ENCODE results near the gene RRBP1.

RRBP1 gene

DNA sequence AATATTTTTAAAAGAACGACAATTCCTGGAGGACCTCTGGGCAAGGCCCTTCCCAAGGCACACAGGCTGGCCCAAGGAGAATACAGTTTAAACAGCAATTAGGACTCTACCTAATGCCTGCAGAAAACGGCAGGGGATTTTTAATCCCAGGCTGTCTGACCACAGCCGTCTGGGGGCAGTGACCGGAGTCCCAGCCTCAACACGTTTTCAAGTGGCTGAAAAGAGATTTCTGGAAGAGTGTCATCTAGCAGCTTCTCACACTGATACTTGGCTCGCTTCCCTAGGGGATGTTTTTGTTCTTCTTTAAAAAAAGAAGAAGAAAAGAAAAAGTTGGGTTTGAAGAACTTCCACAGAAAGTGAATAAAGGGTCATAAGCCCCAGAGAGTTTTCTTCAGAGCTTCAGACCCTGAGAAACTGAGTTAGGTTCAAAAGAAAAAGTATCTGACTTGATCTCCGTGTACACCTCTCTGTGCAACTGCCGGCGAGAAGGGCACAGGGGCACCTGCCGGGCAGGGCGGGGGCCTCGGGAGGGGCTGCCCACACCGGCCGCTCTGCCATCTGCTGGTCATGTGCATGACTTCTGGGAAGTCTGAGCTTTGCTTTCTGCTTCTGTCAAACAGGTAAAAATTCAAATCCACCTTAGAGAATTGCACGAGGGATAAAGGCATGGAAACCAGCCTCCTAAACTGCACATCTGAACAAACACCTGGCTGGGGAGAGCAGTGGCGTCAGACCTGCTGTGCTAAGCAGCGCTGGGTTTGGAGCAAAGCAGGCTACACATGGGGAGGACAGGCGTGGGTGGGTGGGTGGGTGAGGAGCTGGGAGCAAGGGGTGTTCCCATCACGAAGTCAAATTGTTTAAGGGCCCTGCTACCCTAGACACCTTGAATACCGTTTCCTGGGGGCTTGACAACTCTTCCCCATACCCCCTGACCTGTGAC lies 33.0 kb downstream of the RRBP1 start:
- DNase-seq (ENCODE audit: low spot score), result peak; percentile 29

DNA sequence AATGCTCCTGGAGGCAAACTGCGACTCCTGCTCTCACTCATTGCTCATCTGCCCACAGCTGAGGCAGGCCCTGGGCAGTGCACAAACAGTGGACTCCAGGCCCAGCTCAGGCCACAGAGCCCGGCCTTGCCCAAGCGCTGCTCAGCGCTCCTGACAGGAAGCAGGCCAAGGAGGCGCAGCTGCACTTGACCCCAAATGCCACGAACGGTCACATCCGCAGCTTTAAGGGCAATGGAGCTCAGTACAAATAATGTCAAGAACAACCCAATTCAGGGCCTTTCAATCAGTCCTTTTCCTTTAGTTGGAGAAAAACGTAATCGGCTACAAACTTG lies 33.8 kb downstream of the RRBP1 start:
- no peak for DNase-seq (ENCODE audit: low spot score)

GRCh38 chr20:17647391-17648314 lies 34.4 kb downstream of the RRBP1 start:
- no peak for DNase-seq (ENCODE audit: low spot score)

- DNase-seq (ENCODE audit: low spot score), result no peak
These were observed 35.1 kb downstream of the RRBP1 start for GRCh38 chr20:17646961-17647301.

GRCh38 chr20:17646209-17646960 lies 35.7 kb downstream of the RRBP1 start:
- DNase-seq (ENCODE audit: low spot score), result no peak

GRCh38 chr20:17645546-17646208 lies 36.4 kb downstream of the RRBP1 start:
- no peak for DNase-seq (ENCODE audit: low spot score)

GRCh38 chr20:17645010-17645409 lies 37.0 kb downstream of the RRBP1 start:
- DNase-seq (ENCODE audit: low spot score), result no peak

DNA sequence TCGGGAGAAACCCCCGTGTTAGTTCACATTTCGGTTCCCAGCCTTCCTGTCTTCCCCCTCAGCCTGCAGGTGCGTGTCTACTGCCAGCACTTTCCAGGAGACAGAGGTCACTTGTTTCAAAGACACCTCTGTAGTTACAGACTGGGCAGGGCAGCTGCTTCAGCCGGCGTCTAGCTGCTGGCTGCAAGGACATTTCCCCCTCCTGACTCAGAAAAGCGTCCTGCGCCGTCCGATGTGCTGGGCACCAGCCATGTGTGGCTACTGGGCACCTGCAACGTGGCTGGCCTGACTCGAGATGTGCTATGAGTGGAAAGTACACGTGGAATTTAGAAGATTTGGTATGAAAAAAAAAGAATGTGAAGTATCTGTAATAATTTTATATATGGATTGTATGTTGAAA lies 37.6 kb downstream of the RRBP1 start:
- DNase-seq (ENCODE audit: low spot score), result peak; percentile 72

DNA sequence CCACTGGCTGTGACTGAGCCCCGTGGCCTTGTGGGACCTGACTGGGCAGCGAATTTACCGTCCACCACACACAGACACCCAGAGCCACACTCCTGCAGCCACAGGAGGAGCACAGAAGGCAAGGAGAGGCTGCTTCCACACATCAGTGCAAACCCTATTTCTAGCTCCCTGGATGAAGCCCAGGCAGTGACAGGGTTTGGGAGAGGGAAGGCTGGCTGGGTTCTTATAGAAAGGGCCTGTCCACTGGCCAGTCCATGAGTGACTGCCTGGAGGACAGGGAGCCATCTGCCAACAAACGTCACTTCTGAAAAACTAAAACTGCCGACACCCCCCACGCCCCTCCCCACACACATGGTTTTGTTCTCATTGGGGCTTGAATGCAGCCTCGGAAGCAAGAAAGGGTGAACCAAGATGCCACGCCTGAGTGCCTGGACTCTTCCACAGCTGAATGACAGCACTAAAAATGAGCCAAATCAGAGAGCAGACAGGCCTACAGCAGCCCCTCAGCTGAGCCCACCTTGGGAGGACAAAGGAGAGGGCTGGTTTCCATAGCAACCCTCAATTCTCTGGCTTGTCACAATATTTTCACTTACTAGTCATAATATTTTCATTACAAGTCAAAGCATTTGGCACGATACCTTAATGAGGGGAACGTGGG lies 38.4 kb downstream of the RRBP1 start:
- DNase-seq (ENCODE audit: low spot score), result peak; percentile 4

GRCh38 chr20:17642404-17643269 lies 39.4 kb downstream of the RRBP1 start:
- no peak for DNase-seq (ENCODE audit: low spot score)

DNA sequence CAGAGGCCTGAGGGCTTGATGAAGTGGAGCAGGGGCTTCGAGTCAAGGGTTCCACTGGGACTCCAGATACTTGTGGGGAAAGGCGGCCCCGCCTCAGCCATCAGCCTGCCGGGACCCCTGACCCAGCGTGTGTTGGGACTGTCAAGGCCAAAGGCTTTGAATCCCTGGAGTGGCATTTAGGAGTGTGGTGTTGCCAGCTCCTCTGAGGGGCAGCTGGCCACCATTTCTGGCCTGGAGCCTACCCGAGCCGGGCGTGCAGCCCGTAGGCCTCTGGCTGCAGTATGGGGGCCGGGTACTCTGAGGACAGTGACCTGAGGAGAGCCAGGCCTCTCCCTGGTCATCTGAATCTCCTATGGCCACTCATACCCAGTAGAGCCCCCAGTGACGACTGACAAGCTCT lies 40.0 kb downstream of the RRBP1 start:
- no peak for DNase-seq (ENCODE audit: low spot score)

GRCh38 chr20:17641520-17641964 lies 40.5 kb downstream of the RRBP1 start:
- DNase-seq (ENCODE audit: low spot score), result no peak

DNA sequence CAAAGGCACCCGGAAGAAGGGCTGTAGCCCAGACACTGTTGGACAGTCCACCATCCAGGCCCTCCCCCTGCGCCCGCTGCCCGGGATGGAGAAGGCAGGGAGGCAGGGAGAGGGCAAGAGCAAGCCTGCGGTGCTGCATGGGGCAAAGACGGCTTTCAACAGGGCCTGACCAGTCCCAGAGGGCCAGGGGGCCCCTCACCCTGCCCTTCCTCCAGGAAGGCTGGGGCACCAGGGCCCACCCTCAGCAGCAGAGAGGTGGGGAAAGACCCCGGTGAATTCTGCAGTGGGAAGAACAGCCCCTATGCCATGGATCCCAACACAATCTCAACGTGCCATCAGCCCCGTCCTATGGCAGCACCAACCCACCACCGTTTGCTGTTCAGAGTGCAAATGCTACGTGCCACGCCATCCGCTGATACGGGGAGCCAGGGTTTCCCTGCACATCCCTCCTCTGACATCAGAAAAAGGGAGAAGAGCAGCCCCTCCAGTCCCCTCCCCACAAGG lies 41.1 kb downstream of the RRBP1 start:
- no peak for DNase-seq (ENCODE audit: low spot score)

DNA sequence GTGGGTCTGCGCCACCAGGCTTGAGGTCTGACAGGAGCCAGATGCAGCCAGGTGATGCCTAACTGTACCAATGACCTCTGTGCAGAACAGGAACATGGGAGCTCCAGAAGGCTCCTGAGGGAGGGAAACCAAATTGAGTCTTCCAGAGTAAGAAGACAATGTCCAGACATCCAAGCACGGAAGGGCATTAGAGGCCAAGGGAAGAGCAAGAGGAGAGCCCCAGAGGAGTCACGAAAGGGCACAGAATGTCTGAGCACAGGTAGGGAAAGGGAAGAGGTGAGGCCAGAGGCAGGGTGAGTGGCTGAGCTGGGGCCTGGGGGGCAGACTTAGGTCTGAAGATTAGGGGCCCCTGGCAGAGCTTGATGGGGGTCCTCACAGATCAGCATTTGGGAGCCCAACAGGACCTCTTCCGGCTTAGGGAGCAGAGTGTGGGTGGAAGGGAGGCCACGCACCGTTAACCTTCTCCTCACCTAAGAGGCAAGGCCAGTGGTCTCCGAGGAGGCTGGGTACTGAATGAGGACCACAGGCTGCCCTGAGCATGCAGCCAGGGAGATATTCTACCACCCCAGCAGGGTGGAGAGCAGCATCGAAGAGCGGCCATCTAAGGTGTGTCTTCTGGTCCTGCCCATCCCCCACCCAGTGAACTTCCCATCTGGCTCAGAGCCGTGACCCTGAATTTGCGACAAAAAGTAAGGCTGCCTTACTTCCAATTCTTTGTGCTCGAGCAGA lies 41.7 kb downstream of the RRBP1 start:
- DNase-seq (ENCODE audit: low spot score), result no peak

- DNase-seq (ENCODE audit: low spot score), result no peak
These were observed 43.1 kb downstream of the RRBP1 start for GRCh38 chr20:17638835-17639407.

DNA sequence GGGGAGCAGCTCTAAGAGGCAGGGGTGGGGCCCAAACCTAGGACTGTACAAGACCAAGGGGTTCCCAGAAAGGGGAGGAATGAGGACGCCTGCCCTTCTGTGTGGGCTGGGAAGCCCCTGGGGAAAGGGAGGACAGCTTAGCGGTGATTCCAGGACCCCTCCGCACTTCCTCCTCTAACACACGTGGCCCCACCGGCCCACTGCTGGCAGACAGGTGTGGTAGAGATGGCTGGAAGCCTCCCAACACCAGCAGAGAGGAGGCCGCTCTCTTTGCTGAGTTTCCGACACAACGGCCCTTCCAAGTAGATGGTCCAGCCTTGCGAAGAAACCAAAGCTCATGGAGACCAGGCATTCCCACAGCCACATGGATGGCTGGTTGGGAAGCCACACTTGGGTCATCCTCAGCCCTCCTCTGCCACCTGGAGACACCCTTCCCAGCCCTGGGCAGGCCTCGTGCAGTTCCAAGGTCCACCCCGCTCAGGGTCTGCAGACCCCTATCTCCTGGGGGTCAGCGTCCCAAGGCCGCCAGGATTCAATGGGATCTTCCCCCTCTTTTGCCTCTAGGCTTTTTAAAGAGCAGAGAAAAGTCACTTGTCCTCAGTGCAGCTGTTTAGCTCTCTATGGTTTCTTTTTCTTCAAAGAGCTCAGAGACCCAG lies 43.9 kb downstream of the RRBP1 start:
- no peak for DNase-seq (ENCODE audit: low spot score)

DNA sequence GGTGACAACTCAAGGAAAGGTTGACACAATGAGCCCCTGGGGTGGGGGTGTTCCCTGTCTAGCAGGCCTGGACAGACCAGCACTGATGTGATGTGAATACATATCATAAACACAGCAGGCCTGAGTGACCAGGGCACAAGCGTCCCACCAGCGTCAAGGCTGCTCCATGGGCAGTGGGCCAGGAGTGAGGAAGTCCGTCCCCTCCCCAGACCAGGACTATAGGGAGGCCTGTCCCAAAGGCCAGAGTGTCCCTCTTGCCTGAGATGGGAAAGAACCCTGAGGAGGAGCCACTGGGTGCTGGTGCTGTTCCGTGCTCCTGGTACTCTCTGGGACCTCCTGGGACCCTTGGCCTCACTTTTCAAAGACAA lies 44.6 kb downstream of the RRBP1 start:
- DNase-seq (ENCODE audit: low spot score), result no peak

Data from kidney tubule cell (primary cell).